NCI-H2196 (cell line): Measurements from ENCODE around the gene YY1.
"Not testable (repeated sequence)": the region's sequence is repeated elsewhere in the genome, so short reads cannot be mapped to it uniquely, and the experiment has no call there.

Source experiments
- DNase-seq: peaks from one replicate; lab custom pipeline; 2025; ENCODE audit not compliant: unreplicated experiment; lab: John Stamatoyannopoulos, UW

YY1 gene

GRCh38 chr14:100282766-100283419 lies 43.9 kb downstream of the YY1 start:
- no peak for DNase-seq

GRCh38 chr14:100283436-100283835 lies 44.5 kb downstream of the YY1 start:
- DNase-seq, result not testable (repeated sequence)

- DNase-seq, result no peak
Measured at GRCh38 chr14:100283984-100284881, 45.3 kb downstream of the YY1 start.

GRCh38 chr14:100285021-100285912 lies 46.3 kb downstream of the YY1 start:
- DNase-seq, result peak; percentile 60

- no peak for DNase-seq
Measured at GRCh38 chr14:100285913-100286400, 47.0 kb downstream of the YY1 start.

- no peak for DNase-seq
Measured at GRCh38 chr14:100286484-100287191, 47.7 kb downstream of the YY1 start.

- DNase-seq, result no peak
Measured at GRCh38 chr14:100287202-100287997, 48.5 kb downstream of the YY1 start.

GRCh38 chr14:100287998-100288295 lies 49.0 kb downstream of the YY1 start:
- DNase-seq, result not testable (repeated sequence)

GRCh38 chr14:100288382-100289185 lies 49.6 kb downstream of the YY1 start:
- no peak for DNase-seq

- no peak for DNase-seq
Measured at GRCh38 chr14:100289916-100290606, 51.1 kb downstream of the YY1 start.

GRCh38 chr14:100290607-100291304 lies 51.8 kb downstream of the YY1 start:
- DNase-seq, result no peak

- DNase-seq, result no peak
Measured at GRCh38 chr14:100291305-100292075, 52.5 kb downstream of the YY1 start.

GRCh38 chr14:100292301-100292775 lies 53.4 kb downstream of the YY1 start:
- no peak for DNase-seq

GRCh38 chr14:100292776-100293461 lies 54.0 kb downstream of the YY1 start:
- no peak for DNase-seq

- no peak for DNase-seq
Measured at GRCh38 chr14:100293497-100294212, 54.7 kb downstream of the YY1 start.
